Liver (tissue), 3 donors: Measurements from ENCODE around the gene ZNF827.

Experiments used
- FOXA1 ChIP-seq: IDR thresholded peaks from 2 replicates; pipeline ENCODE4 v1.6.1; 2016; ENCODE audit warnings: antibody characterized with exemption
- GABPA ChIP-seq, 2 donors: IDR thresholded peaks in 1 of 2; conservative IDR thresholded peaks in 1 of 2; 2 replicates each; pipeline ENCODE4 v1.6.1; 2016; ENCODE audit warnings: antibody characterized with exemption in 2 of 2, mild to moderate bottlenecking in 1 of 2, moderate library complexity in 1 of 2
- HNF4A ChIP-seq, 2 donors: conservative IDR thresholded peaks; 2 replicates each; pipeline ENCODE4 v1.6.1; 2016; ENCODE audit warnings: antibody characterized with exemption in 2 of 2, mild to moderate bottlenecking in 2 of 2
- HNF4G ChIP-seq: IDR thresholded peaks from 2 replicates; pipeline ENCODE4 v1.6.1; 2016; ENCODE audit warnings: antibody characterized with exemption
- SP1 ChIP-seq: IDR thresholded peaks from 2 replicates; pipeline ENCODE4 v1.6.1; 2018; ENCODE audit warnings: antibody characterized with exemption, mild to moderate bottlenecking
- YY1 ChIP-seq: IDR thresholded peaks from 2 replicates; pipeline ENCODE4 v1.6.1; 2016; ENCODE audit warnings: antibody characterized with exemption, mild to moderate bottlenecking
- TF ChIP-seq, protein P1 (sequence below): fragments of 150-350 bp; IDR thresholded peaks from 2 replicates; pipeline ENCODE4 v1.5.1; 2017; ENCODE audit warnings: improper control_type of control experiment, low read depth, low read length; ENCODE audit not compliant: missing input control
- donor health status: healthy.
- donor health status: healthy.

DNA sequence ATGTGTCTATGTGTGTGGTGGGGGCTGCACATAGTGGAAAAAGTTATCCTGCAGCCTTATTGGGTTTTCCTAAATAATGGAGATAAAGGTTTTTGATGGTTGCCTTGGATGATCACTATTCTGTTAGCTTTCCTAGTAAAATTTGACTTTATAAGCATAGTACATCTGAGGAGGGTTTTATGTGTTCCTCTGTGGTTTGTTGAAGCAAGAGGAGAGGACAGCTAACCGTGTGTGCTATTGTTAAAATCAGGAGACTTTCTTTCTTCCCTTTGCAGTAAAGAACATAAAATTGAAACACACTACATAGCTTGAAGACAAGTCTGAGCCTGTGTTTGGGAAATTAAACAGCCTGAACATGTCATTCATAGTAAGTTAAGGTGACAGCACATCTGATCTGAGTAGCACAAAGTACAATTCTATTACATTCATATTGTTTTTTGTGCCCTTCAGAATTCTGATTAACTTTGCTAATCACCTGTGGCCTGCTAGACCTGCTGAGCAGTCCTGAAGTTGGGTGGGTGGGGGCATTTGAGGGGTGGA, 221.9 kb downstream of the ZNF827 start:
- TF ChIP-seq HNF4A (conservative IDR thresholded peaks at IDR 0.05) (no peak), YY1 (no peak), HNF4G (no peak), SP1 (no peak), GABPA (IDR thresholded peaks at IDR 0.05 in 1 of 2, conservative IDR thresholded peaks at IDR 0.05 in 1 of 2) (no peak), FOXA1 (no peak)
- TF ChIP-seq, protein P1, sequence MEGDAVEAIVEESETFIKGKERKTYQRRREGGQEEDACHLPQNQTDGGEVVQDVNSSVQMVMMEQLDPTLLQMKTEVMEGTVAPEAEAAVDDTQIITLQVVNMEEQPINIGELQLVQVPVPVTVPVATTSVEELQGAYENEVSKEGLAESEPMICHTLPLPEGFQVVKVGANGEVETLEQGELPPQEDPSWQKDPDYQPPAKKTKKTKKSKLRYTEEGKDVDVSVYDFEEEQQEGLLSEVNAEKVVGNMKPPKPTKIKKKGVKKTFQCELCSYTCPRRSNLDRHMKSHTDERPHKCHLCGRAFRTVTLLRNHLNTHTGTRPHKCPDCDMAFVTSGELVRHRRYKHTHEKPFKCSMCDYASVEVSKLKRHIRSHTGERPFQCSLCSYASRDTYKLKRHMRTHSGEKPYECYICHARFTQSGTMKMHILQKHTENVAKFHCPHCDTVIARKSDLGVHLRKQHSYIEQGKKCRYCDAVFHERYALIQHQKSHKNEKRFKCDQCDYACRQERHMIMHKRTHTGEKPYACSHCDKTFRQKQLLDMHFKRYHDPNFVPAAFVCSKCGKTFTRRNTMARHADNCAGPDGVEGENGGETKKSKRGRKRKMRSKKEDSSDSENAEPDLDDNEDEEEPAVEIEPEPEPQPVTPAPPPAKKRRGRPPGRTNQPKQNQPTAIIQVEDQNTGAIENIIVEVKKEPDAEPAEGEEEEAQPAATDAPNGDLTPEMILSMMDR, result no peak
